Muscle of back (tissue), 11 donors: Measurements from ENCODE around the gene IER2. TPM values are rescaled to one million over a fixed set of nuclear protein-coding genes. Genes with fewer than 3 reads are reported as not detected.
A peak's percentile ranks its signal among the peaks of the same experiment; 100 is the strongest.
"Not testable (repeated sequence)": the region's sequence is repeated elsewhere in the genome, so short reads cannot be mapped to it uniquely, and the experiment has no call there.

Experiments
- DNase-seq, 3 donors: peaks; one replicate each; pipeline versions ENCODE4 v3.0.0 to v3.0.0-alpha.2; 2013
- polyA plus RNA-seq, 10 donors: library from polyadenylated mRNA; unstranded; fragments of 120-200 nt; gene quantifications; one replicate each; pipeline ENCODE4 v1.2.1, GENCODE V29; 2013; ENCODE audit not compliant: insufficient read length in 10 of 10

IER2 gene
- polyA plus RNA-seq, 10 donors, result 28.1 to 171 (median 67.2) TPM

DNA sequence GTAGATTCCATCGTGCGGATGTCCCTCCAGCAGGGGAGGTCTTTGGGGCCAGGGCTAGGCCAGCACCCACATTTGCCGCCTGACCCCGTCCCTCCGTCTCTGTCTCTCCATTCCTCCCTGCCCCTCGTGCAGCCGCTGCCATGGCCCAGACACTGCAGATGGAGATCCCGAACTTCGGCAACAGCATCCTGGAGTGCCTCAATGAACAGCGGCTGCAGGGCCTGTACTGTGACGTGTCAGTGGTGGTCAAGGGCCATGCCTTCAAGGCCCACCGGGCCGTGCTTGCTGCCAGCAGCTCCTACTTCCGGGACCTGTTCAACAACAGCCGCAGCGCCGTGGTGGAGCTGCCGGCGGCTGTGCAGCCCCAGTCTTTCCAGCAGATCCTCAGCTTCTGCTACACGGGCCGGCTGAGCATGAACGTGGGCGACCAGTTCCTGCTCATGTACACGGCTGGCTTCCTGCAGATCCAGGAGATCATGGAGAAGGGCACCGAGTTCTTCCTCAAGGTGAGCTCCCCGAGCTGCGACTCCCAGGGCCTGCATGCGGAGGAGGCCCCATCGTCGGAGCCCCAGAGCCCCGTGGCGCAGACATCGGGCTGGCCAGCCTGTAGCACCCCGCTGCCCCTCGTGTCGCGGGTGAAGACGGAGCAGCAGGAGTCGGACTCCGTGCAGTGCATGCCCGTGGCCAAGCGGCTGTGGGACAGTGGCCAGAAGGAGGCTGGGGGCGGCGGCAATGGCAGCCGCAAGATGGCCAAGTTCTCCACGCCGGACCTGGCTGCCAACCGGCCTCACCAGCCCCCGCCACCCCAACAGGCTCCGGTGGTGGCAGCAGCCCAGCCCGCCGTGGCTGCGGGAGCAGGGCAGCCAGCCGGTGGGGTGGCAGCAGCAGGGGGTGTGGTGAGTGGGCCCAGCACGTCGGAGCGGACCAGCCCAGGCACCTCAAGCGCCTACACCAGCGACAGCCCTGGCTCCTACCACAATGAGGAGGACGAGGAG is 14.8 kb upstream of the IER2 start:
- DNase-seq, result no peak

GRCh38 chr19:13137290-13137794 is 12.9 kb upstream of the IER2 start:
- DNase-seq, result no peak

DNA sequence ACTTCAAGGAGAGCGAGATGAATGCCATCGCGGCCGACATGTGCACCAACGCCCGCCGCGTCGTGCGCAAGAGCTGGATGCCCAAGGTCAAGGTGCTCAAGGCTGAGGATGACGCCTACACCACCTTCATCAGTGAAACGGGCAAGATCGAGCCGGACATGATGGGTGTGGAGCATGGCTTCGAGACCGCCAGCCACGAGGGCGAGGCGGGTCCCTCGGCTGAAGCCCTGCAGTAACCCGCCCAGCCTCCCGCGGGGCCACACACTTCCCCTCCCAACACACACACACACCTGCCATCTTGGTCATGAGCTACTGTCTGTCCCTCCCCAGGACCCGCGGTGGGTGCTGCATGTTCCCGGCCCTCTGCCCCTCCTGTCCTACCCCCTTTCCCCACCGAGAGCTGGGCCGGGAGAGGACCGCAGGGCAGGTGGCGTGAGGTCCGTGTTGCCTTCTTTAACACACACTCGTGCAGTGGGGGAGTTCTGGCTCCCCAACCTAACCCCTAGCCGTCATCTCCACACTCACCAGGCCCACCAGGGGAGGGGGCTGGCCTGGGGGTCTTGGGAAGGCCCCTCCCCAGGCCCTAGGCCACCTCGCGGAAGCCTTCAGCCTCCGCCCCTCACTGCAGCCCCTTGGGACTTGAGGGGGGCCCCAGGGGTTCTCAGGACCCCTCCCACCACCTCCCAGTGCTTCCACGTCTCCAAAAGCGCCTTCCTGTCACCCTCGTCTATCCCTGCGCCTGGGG is 11.9 kb upstream of the IER2 start:
- no peak for DNase-seq

DNA sequence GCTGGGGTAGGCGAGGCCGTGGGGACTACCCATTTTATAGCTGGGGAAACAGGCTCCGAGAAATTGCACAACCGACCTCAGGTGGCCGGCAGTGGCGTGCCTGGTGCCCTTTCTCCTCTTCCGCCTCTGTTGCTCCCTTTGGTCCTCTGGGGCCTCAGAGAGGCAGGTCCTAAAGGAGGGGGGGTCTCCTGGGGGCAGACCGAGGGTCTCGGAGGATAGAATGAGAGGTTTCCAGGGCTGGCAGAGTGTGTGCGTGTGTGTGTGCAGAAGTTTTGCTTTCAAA is 11.4 kb upstream of the IER2 start:
- DNase-seq, result no peak

DNA sequence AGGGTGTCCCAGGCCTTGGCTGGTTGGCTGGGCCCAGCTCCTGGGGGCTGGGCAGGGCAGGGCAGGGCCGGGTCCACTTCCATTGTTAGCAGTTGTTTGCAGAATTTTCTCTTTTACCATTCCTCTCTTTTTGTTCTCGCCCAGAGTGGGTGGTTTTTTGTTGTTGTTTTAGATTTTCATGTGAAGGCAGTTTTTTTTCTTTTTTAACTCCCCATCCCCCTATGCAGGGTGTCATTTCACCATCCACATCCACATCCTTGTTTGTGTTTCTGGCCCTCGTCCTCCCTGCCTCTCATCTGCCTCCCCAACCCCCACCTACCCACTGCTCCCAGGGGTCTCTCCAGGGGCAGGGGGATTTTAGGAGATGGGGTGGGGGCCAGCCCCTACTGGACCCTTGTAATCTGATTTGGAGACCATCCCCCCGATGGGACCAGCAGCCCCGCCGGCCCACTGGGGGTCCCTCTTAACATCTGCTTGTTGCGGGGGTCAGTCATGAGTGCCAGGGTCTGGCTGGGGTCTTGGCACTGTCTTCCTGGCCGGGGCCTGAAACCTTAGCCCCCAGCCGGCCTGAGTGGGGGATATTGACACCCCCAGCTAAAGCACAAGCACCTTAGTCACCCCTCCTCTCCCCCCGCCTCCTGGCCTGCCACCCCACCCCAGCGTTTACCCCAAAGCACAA is 10.4 kb upstream of the IER2 start:
- no peak for DNase-seq

GRCh38 chr19:13146763-13147563 is 3.2 kb upstream of the IER2 start:
- DNase-seq, result no peak

DNA sequence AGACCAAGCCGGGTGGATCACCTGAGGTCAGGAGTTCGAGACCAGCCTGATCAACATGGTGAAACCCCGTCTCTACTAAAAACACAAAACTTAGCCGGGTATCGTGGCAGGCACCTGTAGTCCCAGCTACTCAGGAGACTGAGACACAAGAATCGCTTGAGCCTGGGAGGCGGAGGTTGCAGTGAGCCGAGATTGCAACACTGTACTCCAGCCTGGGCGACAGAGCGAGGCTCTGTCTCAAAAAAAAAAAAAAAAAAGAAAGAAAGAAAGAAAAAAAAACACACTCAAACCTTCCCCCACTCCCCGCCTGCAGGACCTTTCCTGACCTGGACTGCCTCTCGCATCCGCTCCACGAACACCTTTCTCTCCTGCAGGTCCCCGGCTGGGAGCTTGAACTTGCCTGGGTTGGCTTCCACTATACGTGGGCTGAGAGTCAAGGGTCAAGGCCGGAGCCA is 1.0 kb upstream of the IER2 start:
- DNase-seq, result not testable (repeated sequence)

DNA sequence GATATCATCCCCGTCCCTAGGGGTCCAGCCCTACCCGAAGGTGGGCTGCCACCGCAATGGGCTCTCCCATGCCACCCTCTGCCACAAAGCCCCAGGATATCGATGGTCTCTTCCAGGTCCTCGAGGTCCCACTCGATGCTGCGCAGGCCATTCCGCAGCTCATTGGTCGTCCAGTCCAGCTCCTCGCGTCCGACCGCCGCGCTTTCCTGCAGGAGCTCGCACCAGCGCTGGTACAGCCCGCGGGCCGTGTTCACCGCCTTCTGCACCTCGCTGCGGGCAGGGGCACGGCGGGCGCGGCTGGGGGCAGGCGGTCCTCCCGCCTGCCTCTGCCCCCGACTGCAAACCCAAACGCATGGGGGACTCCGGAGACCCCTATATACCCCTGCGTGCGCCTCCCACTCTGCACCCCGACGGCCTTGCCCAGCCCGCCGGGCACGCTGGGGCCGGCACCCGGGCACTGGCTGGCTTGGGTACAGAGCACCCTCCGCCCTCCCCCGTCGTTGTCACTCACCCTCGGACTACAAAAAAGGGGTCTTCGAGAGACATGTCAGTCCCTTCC is 504 bp upstream of the IER2 start:
- peak; percentile 22 to 77 (median 34) for DNase-seq

DNA sequence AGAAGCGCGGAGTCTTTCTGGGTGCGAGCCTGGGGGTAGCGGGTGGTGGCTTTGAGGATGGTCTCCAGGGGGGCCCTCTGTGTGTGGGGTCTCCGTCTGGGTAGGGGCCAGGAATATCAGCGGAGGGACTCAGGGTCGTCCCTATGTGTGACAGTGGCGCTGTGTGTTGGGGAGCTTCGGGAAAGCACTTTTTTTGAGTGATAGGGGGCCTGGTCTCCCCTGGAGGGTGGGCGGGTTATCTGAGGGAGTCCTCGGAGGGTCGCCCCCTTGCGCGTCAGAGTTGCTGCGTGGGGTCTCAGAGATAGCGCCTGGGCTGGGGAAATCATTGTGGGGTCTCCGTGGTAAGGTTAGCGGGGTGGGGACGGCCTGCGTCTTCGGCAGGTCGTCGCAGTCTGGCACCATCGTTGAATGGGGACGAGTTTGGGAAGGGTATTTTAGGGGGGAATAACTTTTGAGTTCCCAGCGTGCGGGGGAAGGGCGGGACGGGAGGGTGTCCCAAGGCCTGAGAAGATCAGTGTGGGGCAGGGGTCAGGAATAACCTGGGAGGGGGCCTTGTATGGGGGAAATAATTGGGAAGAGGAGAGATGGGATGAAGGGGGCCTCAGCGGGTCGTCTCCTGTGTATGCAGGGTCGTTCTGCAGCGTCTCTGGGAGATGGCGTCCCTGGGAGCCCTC is 857 bp downstream of the IER2 start:
- peak in 1 of 3 donors; percentile 53 for DNase-seq

- DNase-seq, result peak; percentile 98 to 99 (median 99)
These were observed 1.6 kb downstream of the IER2 start for GRCh38 chr19:13151605-13152355.

DNA sequence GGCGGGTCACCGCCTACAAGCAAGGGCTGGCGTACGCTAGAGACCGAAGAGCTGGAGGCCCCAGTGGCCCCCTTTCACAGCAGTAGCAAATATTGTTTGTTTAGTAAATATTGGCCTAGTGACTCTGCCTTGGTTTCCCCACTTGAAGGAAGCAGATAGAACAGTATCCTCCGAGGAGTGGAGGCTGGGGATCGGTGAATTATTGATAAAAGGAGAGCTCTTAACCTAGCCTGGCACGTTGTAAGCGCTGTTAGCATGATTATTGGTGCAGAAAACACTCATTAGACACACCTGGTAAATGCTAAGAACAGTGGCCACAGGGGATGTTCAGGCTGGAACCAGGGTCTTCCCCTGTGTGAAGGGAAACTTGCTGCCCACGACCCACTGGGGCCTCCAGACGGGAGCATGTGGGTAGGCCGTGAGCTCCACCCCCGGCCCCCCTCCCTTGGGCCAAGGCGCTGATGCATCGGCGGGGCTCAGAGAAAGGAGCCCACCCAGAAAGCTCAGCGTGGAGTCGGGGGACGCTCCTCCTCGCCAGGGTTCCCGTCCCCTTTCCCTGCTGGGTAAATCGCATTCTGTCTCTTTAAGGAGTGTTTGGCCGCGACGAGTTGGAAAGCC is 2.3 kb downstream of the IER2 start:
- no peak for DNase-seq

- peak; percentile 97 to 98 (median 97) for DNase-seq
These were observed 2.9 kb downstream of the IER2 start for GRCh38 chr19:13152974-13153568.

DNA sequence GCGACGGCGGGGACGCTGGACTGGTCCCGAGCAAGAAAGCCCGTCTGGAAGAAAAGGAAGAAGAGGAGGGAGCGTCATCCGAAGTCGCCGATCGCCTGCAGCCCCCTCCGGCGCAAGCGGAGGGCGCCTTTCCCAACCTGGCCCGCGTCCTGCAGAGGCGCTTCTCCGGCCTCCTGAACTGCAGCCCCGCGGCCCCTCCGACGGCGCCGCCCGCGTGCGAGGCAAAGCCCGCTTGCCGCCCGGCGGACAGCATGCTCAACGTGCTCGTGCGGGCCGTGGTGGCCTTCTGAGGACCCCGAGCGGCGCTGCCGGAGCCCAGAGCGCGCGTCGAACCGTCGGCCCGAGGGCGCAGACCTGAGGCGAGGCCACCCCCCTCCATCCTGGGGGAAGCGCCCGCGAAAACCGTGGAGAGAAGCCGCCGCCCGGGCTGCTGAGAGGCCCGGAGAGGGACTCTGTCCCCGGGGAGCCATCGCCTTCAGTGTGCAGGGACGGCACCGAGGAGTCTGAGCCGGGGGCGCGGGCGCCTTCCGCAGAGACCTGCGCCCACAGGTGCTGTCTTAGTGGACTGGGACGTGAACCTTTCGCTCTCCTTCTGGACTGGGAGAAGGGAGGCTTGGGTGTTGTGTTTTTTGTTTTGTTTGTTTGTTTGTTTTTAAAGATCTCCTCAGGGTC is 3.5 kb downstream of the IER2 start:
- DNase-seq, result peak; percentile 29 to 87 (median 71)

DNA sequence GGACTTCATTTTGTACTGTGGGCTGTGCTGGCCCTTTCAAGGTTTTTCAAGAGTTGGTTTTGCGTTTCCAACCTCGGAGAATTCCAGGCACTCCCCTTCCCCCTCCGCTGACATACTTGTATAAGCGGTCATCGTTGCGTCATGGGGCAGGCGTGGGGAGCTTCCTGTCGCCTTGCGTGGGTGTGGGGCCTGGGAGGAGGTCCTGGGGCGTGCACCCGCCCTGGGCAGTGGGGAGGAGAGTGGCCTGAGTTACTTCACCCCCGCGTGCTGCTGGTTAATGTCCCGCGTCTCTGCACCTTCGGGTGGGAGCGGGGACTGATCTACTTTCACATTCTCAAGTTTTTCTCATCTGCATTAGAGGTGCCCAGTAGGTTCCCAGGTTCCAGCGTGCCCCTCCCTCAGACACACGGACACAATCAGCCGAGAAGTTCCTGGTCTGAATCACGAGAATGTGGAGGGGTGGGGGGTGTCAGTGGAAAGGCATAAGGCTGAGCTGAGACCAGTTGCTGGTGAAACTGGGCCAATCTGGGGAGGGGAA is 4.1 kb downstream of the IER2 start:
- peak; percentile 85 to 92 (median 86) for DNase-seq

- DNase-seq, result peak; percentile 49 to 79 (median 63)
These were observed 4.8 kb downstream of the IER2 start for GRCh38 chr19:13154911-13155471.

- DNase-seq, result peak; percentile 48 to 84 (median 73)
These were observed 5.5 kb downstream of the IER2 start for GRCh38 chr19:13155472-13156359.
